GM12878 (cell line): ENCODE measurements around the gene GNAZ. TPM values are rescaled to one million over a fixed set of nuclear protein-coding genes. Genes with fewer than 3 reads are reported as not detected.

Source experiments
- ATAC-seq: fragments of 200-7000 bp; cut with Tn5 transposase; 3 replicates; pipeline ENCODE4 v1.9.1; 2020; ENCODE audit warnings: mild to moderate bottlenecking, moderate library complexity
- BruUV-seq: library from RNA; stranded (reverse); fragments of 400-500 nt; replicated peaks from 2 replicates; lab custom pipeline; 2021; lab: Mats Ljungman, UMichigan
- CTCF ChIA-PET: fragments of 300-600 bp; sonication (Branson Sonifier 250); formaldehyde crosslinking; extraction: SDS; loops from one replicate; lab custom pipeline; 2021; ENCODE audit warnings: inconsistent platforms; lab: Yijun Ruan, JAX
- POLR2A ChIA-PET: fragments of 350-600 bp; formaldehyde crosslinking; extraction: SDS; loops from one replicate; lab custom pipeline; 2021; ENCODE audit warnings: inconsistent platforms; lab: Charles Lee
- RAD21 ChIA-PET: fragments of 300-600 bp; sonication (Branson Sonifier 250); formaldehyde crosslinking; loops from one replicate; lab custom pipeline; 2023; ENCODE audit warnings: antibody characterized with exemption; ENCODE audit not compliant: unreplicated experiment; lab: Charles Lee
- SMC1A ChIA-PET: fragments of 300-600 bp; sonication (Branson Sonifier 250); formaldehyde crosslinking; loops from one replicate; lab custom pipeline; 2023; ENCODE audit not compliant: unreplicated experiment, uncharacterized antibody; lab: Charles Lee
- DNase-seq: peaks from one replicate; pipeline ENCODE4 v3.0.0-alpha.2; 2011; ENCODE audit warnings: low read depth, low spot score
- FAIRE-seq: peaks from 3 replicates; lab custom pipeline; 2011; peaks lifted over from hg19 to GRCh38; lab: Jason Lieb, UNC
- H2AFZ ChIP-seq: 2 replicates; pipeline ENCODE4 v1.6.0; 2011; ENCODE audit warnings: low read depth, low read length, control low read depth; ENCODE audit not compliant: control insufficient read depth
- H3K27ac ChIP-seq: 2 replicates; pipeline ENCODE4 v1.5.1; 2011; ENCODE audit warnings: control low read depth; ENCODE audit not compliant: control insufficient read depth, insufficient read depth
- H3K27me3 ChIP-seq, 2 experiments: replicated peaks in 1 of 2; 2 replicates each; pipeline versions ENCODE4 v1.6.0 to v1.6.1; 2011; ENCODE audit warnings: low read length in 1 of 2; ENCODE audit not compliant: control insufficient read depth in 2 of 2, insufficient read depth in 2 of 2
- H3K36me3 ChIP-seq, 2 experiments: 2 replicates each; pipeline ENCODE4 v1.5.1; 2011; ENCODE audit warnings: low read length in 1 of 2; ENCODE audit not compliant: control insufficient read depth in 2 of 2, insufficient read depth in 2 of 2
- H3K4me1 ChIP-seq: 2 replicates; pipeline ENCODE4 v1.6.1; 2011; ENCODE audit warnings: mild to moderate bottlenecking, low read length, moderate library complexity, mixed read lengths; ENCODE audit not compliant: control insufficient read depth, insufficient read depth
- H3K4me2 ChIP-seq: 2 replicates; pipeline ENCODE4 v1.6.0; 2011; ENCODE audit warnings: control low read depth; ENCODE audit not compliant: control insufficient read depth, insufficient read depth
- H3K4me3 ChIP-seq: fragments of 200-600 bp; sonication (generic); 2 replicates; pipeline ENCODE4 v1.5.1; 2016
- H3K79me2 ChIP-seq: 2 replicates; pipeline ENCODE4 v1.6.0; 2011; ENCODE audit warnings: low read length; ENCODE audit not compliant: control insufficient read depth, insufficient read depth
- H3K9ac ChIP-seq: 2 replicates; pipeline ENCODE4 v1.8.0; 2011; ENCODE audit warnings: low read length, control low read depth, mixed read lengths; ENCODE audit not compliant: control insufficient read depth, insufficient read depth
- H3K9me3 ChIP-seq: replicated peaks from 3 replicates; pipeline ENCODE4 v1.5.1; 2011; ENCODE audit warnings: mild to moderate bottlenecking, low read length; ENCODE audit not compliant: control insufficient read depth, insufficient read depth
- H4K20me1 ChIP-seq: 2 replicates; pipeline ENCODE4 v1.6.0; 2011; ENCODE audit not compliant: control insufficient read depth, insufficient read depth
- CBX5 ChIP-seq: sonication (generic); IDR thresholded peaks from 2 replicates; pipeline ENCODE4 v1.6.1; 2016; ENCODE audit warnings: low read depth, moderate library complexity, mild to moderate bottlenecking, inconsistent platforms
- FOS ChIP-seq: IDR thresholded peaks from 3 replicates; pipeline ENCODE4 v1.6.1; 2011; ENCODE audit warnings: borderline replicate concordance; ENCODE audit not compliant: insufficient read length; ENCODE audit errors: extremely low read depth
- HDAC2 ChIP-seq: fragments of 200-600 bp; sonication (generic); IDR thresholded peaks from 2 replicates; pipeline ENCODE4 v1.6.1; 2017
- RB1 ChIP-seq: fragments of 450-650 bp; formaldehyde crosslinking; IDR thresholded peaks from 2 replicates; pipeline ENCODE4 v1.6.1; 2017; ENCODE audit warnings: mild to moderate bottlenecking, borderline replicate concordance
- ZZZ3 ChIP-seq: IDR thresholded peaks from 2 replicates; pipeline ENCODE4 v1.6.1; 2011; ENCODE audit warnings: low read depth; ENCODE audit not compliant: control insufficient read depth, insufficient read length
- WGBS: methylation state at CpG from one replicate; pipeline ENCODE4 v1.1.6; 2016; ENCODE audit warnings: low lambda C conversion rate; ENCODE audit not compliant: insufficient replicate concordance, insufficient coverage; ENCODE audit errors: missing lambda C conversion rate; 5-methylcytosine and 5-hydroxymethylcytosine counted together
- in situ Hi-C: fragments of 300-500 bp; cut with MboI; formaldehyde crosslinking; loops from 9 replicates; pipeline ENCODE4 v1.14.3; 2018; ENCODE audit warnings: mixed read lengths
- intact Hi-C: fragments of 100-400 bp; cut with micrococcal nuclease; formaldehyde crosslinking; loops from one replicate; pipeline ENCODE4 v1.14.2; 2022; ENCODE audit not compliant: unreplicated experiment
- polyA plus RNA-seq, 11 experiments: library from polyadenylated mRNA; depleted of rRNA in 4 of 11; unstranded in 6 of 11; stranded (reverse) in 5 of 11; fragments of >200 nt; fragmentation: Nextera tagmentation in 4 of 11; fragmentation: Illumina TruSeq in 1 of 11; extraction: Ambion mirVana in 4 of 11; extraction: Trizol in 1 of 11; gene quantifications; 1 replicate in 1 of 11; 2 replicates in 10 of 11; pipeline versions ENCODE4 v1.2.1 to v1.2.3, GENCODE V29; 2011 to 2016; ENCODE audit warnings: inconsistent platforms in 2 of 11, missing spikeins in 2 of 11, low read depth in 1 of 11
- total RNA-seq, 4 experiments: library from RNA; depleted of rRNA in 3 of 4; stranded (reverse); fragments of >200 nt in 3 of 4; fragmentation: Illumina TruSeq in 1 of 4; extraction: Trizol in 1 of 4; gene quantifications; 2 replicates each; pipeline versions ENCODE4 v1.2.1 to v1.2.3, GENCODE V29; 2013 to 2021
- TF ChIP-seq, protein P1 (sequence below): IDR thresholded peaks from 2 replicates; pipeline ENCODE4 v1.6.1; 2012; ENCODE audit warnings: low read length, inconsistent platforms
- TF ChIP-seq, protein P2 (sequence below): fragments of 450-650 bp; IDR thresholded peaks from 2 replicates; pipeline ENCODE4 v1.6.1; 2017; ENCODE audit warnings: mild to moderate bottlenecking, moderate library complexity

GNAZ gene
- total and polyA plus RNA-seq, 10 of the 15 experiments (the other 5 are each of a cell fraction or from before 2014, with no cell fraction given): 0.09 to 1.0 (median 0.44) TPM; not detected in 1

DNA sequence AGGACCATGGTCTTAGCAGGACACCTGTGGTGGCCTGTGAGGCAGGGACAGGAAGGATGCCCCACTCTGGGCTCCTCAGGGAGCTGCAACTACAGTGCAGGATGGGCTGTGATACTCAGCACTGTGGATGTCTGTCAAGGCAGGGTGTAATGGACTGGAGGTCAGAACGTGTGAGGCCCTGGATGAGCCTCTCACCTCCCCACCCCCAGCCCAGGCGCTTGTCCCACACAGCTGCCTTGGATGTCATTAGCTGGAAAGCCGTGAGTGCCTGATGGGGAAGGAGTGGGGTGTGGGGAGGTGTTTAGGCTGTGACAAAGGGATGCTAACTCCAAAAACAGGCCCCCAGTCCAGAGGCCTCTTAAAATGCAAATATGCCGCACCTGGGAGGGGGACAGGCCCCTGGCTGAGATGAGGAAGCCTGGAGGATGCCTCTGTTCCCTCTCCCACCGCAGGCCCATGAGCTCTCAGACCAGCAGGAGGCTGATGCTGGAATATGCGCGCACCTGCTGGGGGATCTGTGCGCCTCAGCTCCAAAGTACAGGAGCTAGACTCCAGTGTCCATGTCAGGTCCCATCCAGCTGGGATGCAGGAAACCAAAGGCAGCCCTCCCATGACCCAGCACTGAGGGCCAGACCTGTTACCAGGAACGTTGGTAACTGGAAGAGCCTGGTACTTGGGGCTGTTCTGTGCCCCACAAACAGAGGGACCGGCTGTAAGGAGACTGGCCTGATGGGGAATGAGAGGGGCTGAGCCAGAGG, 46.4 kb downstream of the GNAZ start:
- intact Hi-C loops: no loop called here
- no peak overlapping the region for H3K4me3 ChIP-seq
- CTCF ChIA-PET: interaction anchor here (13.8 kb wide), 1 partner anchor 158 kb away, joined by 211 read pairs; no protein-coding TSS in a partner anchor
- H2AFZ ChIP-seq: no peak overlapping the region
- H3K79me2 ChIP-seq: no peaks in the 10 kb centered on the region
- WGBS: 54% methylated on average over 10 of the region's 10 CpGs
- H4K20me1 ChIP-seq: no peaks in the 10 kb centered on the region
- in situ Hi-C loops: no loop called here
- TF ChIP-seq CBX5 (no peak), HDAC2 (no peak), FOS (no peak), ZZZ3 (no peak), RB1 (no peak)
- TF ChIP-seq, protein P1, sequence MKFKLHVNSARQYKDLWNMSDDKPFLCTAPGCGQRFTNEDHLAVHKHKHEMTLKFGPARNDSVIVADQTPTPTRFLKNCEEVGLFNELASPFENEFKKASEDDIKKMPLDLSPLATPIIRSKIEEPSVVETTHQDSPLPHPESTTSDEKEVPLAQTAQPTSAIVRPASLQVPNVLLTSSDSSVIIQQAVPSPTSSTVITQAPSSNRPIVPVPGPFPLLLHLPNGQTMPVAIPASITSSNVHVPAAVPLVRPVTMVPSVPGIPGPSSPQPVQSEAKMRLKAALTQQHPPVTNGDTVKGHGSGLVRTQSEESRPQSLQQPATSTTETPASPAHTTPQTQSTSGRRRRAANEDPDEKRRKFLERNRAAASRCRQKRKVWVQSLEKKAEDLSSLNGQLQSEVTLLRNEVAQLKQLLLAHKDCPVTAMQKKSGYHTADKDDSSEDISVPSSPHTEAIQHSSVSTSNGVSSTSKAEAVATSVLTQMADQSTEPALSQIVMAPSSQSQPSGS: no peak
- TF ChIP-seq, protein P2, sequence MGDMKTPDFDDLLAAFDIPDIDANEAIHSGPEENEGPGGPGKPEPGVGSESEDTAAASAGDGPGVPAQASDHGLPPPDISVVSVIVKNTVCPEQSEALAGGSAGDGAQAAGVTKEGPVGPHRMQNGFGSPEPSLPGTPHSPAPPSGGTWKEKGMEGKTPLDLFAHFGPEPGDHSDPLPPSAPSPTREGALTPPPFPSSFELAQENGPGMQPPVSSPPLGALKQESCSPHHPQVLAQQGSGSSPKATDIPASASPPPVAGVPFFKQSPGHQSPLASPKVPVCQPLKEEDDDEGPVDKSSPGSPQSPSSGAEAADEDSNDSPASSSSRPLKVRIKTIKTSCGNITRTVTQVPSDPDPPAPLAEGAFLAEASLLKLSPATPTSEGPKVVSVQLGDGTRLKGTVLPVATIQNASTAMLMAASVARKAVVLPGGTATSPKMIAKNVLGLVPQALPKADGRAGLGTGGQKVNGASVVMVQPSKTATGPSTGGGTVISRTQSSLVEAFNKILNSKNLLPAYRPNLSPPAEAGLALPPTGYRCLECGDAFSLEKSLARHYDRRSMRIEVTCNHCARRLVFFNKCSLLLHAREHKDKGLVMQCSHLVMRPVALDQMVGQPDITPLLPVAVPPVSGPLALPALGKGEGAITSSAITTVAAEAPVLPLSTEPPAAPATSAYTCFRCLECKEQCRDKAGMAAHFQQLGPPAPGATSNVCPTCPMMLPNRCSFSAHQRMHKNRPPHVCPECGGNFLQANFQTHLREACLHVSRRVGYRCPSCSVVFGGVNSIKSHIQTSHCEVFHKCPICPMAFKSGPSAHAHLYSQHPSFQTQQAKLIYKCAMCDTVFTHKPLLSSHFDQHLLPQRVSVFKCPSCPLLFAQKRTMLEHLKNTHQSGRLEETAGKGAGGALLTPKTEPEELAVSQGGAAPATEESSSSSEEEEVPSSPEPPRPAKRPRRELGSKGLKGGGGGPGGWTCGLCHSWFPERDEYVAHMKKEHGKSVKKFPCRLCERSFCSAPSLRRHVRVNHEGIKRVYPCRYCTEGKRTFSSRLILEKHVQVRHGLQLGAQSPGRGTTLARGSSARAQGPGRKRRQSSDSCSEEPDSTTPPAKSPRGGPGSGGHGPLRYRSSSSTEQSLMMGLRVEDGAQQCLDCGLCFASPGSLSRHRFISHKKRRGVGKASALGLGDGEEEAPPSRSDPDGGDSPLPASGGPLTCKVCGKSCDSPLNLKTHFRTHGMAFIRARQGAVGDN: no peak
- H3K9me3 ChIP-seq: no peaks in the 10 kb centered on the region
- ATAC-seq (no peak), DNase-seq (no peak), FAIRE-seq (no peak)
- POLR2A ChIA-PET: no interaction called here
- H3K27ac ChIP-seq: no peak overlapping the region
- SMC1A ChIA-PET: interaction anchor here (0.8 kb wide), 1 partner anchor 157 kb away, joined by 3 read pairs; no protein-coding TSS in a partner anchor
- no peak overlapping the region for H3K4me2 ChIP-seq
- H3K9ac ChIP-seq: no peak overlapping the region
- RAD21 ChIA-PET: no interaction called here
- no TSS peak for BruUV-seq
- H3K36me3 ChIP-seq: no peaks in the 10 kb centered on the region
- no peaks in the 10 kb centered on the region for H3K27me3 ChIP-seq
- H3K4me1 ChIP-seq: no peaks in the 10 kb centered on the region
